Mesothelial cell of epicardium (in vitro differentiated cells): ENCODE data around the gene TMTC2. TPM values are rescaled to one million over a fixed set of nuclear protein-coding genes. Genes with fewer than 3 reads are reported as not detected.

Experiments
- DNase-seq, 2 experiments: peaks; one replicate each; pipeline ENCODE4 v3.0.0; 2021; ENCODE audit warnings: low spot score in 2 of 2; ENCODE audit not compliant: unreplicated experiment in 2 of 2
- H3K27ac Mint-ChIP-seq: 2 replicates; pipeline ENCODE4 v1.8.0; 2021; ENCODE audit warnings: mixed read lengths
- H3K27me3 Mint-ChIP-seq: 2 replicates; pipeline ENCODE4 v1.8.0; 2021; ENCODE audit warnings: low read depth, mixed read lengths
- H3K36me3 Mint-ChIP-seq: 2 replicates; pipeline ENCODE4 v1.8.0; 2021; ENCODE audit warnings: mixed read lengths
- H3K4me1 Mint-ChIP-seq: 2 replicates; pipeline ENCODE4 v1.8.0; 2021; ENCODE audit warnings: mixed read lengths
- H3K4me3 Mint-ChIP-seq: 2 replicates; pipeline ENCODE4 v1.8.0; 2021; ENCODE audit warnings: mild to moderate bottlenecking, moderate library complexity, mixed read lengths
- H3K9me3 Mint-ChIP-seq: 2 replicates; pipeline ENCODE4 v1.8.0; 2021; ENCODE audit warnings: mixed read lengths
- CTCF ChIP-seq: fragments of 200-600 bp; sonication (generic); IDR thresholded peaks from one replicate; pipeline ENCODE4 v1.5.0; 2021; ENCODE audit warnings: antibody characterized with exemption; ENCODE audit not compliant: unreplicated experiment
- total RNA-seq: library from RNA; stranded (reverse); gene quantifications from 3 replicates; pipeline ENCODE4 v1.2.1, GENCODE V29; 2021

The TMTC2 gene
- total RNA-seq, 1 donor from 2014 or later: 38.3 TPM

GRCh38 chr12:82746668-82747067 lies 60.0 kb downstream of the TMTC2 start:
- Mint-ChIP-seq H3K27me3 (no peaks in the 10 kb centered on the region), H3K27ac (no peak overlapping the region), H3K9me3 (peaks cover 4% of the 10 kb centered on the region), H3K4me3 (no peak overlapping the region), H3K4me1 (peaks cover 29% of the 10 kb centered on the region), H3K36me3 (peaks cover 22% of the 10 kb centered on the region)
- no peak for DNase-seq
- no peak for TF ChIP-seq CTCF

- no peak for TF ChIP-seq CTCF
Measured at GRCh38 chr12:82749015-82749414, 62.3 kb downstream of the TMTC2 start.

DNA sequence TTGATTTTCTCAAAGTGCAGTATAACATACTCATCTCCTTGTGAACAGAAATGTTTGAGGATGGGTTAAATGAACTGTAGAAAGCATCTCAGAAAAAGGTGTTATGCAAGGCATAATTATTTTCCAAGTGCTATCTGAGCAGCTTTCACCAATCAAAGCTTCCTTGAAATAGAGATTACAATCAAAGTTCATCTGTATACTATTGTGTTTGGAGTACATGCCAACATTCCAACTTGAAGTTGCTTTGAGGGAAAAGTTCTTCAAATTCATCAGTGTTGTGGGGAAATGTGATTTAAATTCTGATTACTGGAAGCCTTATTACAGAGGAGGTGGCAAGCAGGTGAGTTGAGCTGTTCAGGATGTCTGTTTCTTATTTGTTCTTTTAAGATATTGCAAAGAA lies 68.2 kb downstream of the TMTC2 start:
- Mint-ChIP-seq H3K27ac (no peak overlapping the region), H3K9me3 (peaks cover 4% of the 10 kb centered on the region), H3K4me3 (no peak overlapping the region), H3K27me3 (no peaks in the 10 kb centered on the region), H3K36me3 (peaks cover 6% of the 10 kb centered on the region), H3K4me1 (peaks cover 45% of the 10 kb centered on the region)
- no peak for TF ChIP-seq CTCF
- no peak for DNase-seq

More at GRCh38 chr12:82749015-82749414, 62.3 kb downstream of the TMTC2 start:
- Mint-ChIP-seq H3K27me3 (no peaks in the 10 kb centered on the region), H3K36me3 (peaks cover 10% of the 10 kb centered on the region), H3K4me3 (no peak overlapping the region), H3K4me1 (peaks cover 29% of the 10 kb centered on the region), H3K9me3 (peaks cover 4% of the 10 kb centered on the region), H3K27ac (no peak overlapping the region)
- DNase-seq: no peak

DNA sequence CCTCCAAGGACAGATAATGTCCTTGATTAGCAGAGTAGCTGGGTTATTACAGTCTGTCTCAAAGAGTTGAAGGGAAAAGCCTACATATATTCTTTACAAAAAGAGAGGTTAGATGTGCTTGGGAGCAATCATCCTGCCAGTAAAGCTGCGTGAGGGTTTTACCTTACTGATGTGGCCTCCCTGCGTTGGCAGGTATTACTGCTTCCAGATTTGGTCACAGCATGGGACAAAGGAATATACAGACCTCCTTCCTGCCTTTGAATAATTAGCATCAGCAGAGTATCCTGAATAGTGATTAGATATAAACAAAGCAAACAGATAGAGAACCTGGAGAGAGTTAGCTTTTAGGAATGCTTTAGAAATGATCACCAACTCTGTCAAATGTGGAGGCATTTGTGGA lies 69.6 kb downstream of the TMTC2 start:
- Mint-ChIP-seq H3K4me1 (peaks cover 46% of the 10 kb centered on the region), H3K27me3 (no peaks in the 10 kb centered on the region), H3K4me3 (no peak overlapping the region), H3K9me3 (no peaks in the 10 kb centered on the region), H3K27ac (no peak overlapping the region), H3K36me3 (no peaks in the 10 kb centered on the region)
- no peak for DNase-seq
- no peak for TF ChIP-seq CTCF

- peaks cover 46% of the 10 kb centered on the region for H3K4me1 Mint-ChIP-seq
- no peak overlapping the region for H3K27ac Mint-ChIP-seq
- no peak overlapping the region for H3K4me3 Mint-ChIP-seq
- H3K9me3 Mint-ChIP-seq: no peaks in the 10 kb centered on the region
- DNase-seq: no peak
- no peaks in the 10 kb centered on the region for H3K27me3 Mint-ChIP-seq
- H3K36me3 Mint-ChIP-seq: no peaks in the 10 kb centered on the region
- no peak for TF ChIP-seq CTCF
Measured at GRCh38 chr12:82757059-82757458, 70.4 kb downstream of the TMTC2 start.

DNA sequence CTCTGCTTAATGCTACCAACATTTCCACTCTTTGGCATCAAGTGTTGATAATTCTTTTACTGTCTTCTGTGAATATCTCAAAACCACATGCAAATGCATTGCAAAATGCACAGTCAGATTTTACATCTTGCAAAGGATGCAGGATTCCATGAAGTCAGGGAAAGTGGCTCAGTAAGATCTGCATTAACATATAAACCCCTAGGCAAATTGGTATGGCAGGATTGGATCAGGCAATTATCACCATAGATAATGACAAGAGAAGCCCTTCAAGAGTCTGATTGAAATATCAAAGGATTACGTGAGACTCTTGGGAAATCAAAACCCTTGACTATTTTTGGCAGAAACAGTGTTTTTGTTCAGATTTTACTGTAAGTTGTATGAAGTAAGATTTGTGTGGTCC lies 71.0 kb downstream of the TMTC2 start:
- H3K4me1 Mint-ChIP-seq: peaks cover 46% of the 10 kb centered on the region

More for the DNA sequence above, 71.0 kb downstream of the TMTC2 start:
- H3K27me3 Mint-ChIP-seq: no peaks in the 10 kb centered on the region
- DNase-seq: no peak
- H3K36me3 Mint-ChIP-seq: peaks cover 2% of the 10 kb centered on the region
- no peak overlapping the region for H3K4me3 Mint-ChIP-seq
- TF ChIP-seq CTCF: no peak
- no peak overlapping the region for H3K27ac Mint-ChIP-seq
- H3K9me3 Mint-ChIP-seq: no peaks in the 10 kb centered on the region
